GM18517 (cell line): ENCODE data around the gene TSPAN11.

Experiments used
- ATAC-seq: cut with Tn5 transposase; IDR thresholded peaks from one replicate; pipeline ENCODE4 v1.9.1; 2021; ENCODE audit warnings: mild to moderate bottlenecking, moderate library complexity; ENCODE audit not compliant: unreplicated experiment

The TSPAN11 gene

GRCh38 chr12:31037931-31038330 lies 111.4 kb downstream of the TSPAN11 start:
- ATAC-seq, result no peak

GRCh38 chr12:31041033-31041564 lies 114.6 kb downstream of the TSPAN11 start:
- no peak for ATAC-seq
